Endothelial cell of umbilical vein (primary cell): ENCODE results near the gene DGKD. TPM values are rescaled to one million over a fixed set of nuclear protein-coding genes. Genes with fewer than 3 reads are reported as not detected.

ENCODE experiments used
- BruUV-seq: library from RNA; stranded (reverse); fragments of 400-500 nt; replicated peaks from 2 replicates; lab custom pipeline; 2021; lab: Mats Ljungman, UMichigan
- CTCF ChIA-PET: fragments of 300-600, 350-600 bp; sonication (Branson Sonifier 250); formaldehyde crosslinking; loops from one replicate; lab custom pipeline; 2021; ENCODE audit warnings: antibody characterized with exemption, inconsistent platforms; lab: Charles Lee
- POLR2A ChIA-PET: fragments of 300-600, 350-600 bp; sonication (Branson Sonifier 250); formaldehyde crosslinking; loops from one replicate; lab custom pipeline; 2021; ENCODE audit warnings: antibody characterized with exemption, inconsistent platforms; lab: Charles Lee
- DNase-seq: peaks from one replicate; pipeline ENCODE4 v3.0.0-alpha.2; 2011; ENCODE audit warnings: low read depth, low spot score
- FAIRE-seq: peaks from 2 replicates; lab custom pipeline; 2011; peaks lifted over from hg19 to GRCh38; lab: Jason Lieb, UNC
- H2AFZ ChIP-seq: 2 replicates; pipeline ENCODE4 v1.6.0; 2012; ENCODE audit warnings: low read depth, low read length, control low read depth, inconsistent platforms
- H3K27ac ChIP-seq: 2 replicates; pipeline ENCODE4 v1.5.1; 2011; ENCODE audit warnings: low read depth, mild to moderate bottlenecking, control low read depth, low read length, moderate library complexity; ENCODE audit not compliant: insufficient read depth
- H3K27me3 ChIP-seq, 2 experiments: 2 replicates each; pipeline versions ENCODE4 v1.6.0 to v1.6.1; 2011; ENCODE audit warnings: low read length in 2 of 2, mixed read lengths in 1 of 2; ENCODE audit not compliant: control insufficient read depth in 2 of 2, insufficient read depth in 2 of 2
- H3K36me3 ChIP-seq, 2 experiments: 2 replicates in 1 of 2; 3 replicates in 1 of 2; pipeline ENCODE4 v1.5.1; 2011; ENCODE audit warnings: low read length in 2 of 2, mild to moderate bottlenecking in 1 of 2, moderate library complexity in 1 of 2; ENCODE audit not compliant: control insufficient read depth in 2 of 2, insufficient read depth in 2 of 2; ENCODE audit errors: extremely low read depth in 1 of 2
- H3K4me1 ChIP-seq: 3 replicates; pipeline ENCODE4 v1.5.1; 2011; ENCODE audit warnings: mild to moderate bottlenecking, low read length; ENCODE audit not compliant: control insufficient read depth, insufficient read depth; ENCODE audit errors: extremely low read depth
- H3K4me2 ChIP-seq: 2 replicates; pipeline ENCODE4 v1.6.1; 2011; ENCODE audit warnings: low read length, control low read depth, mixed read lengths; ENCODE audit not compliant: insufficient read depth
- H3K4me3 ChIP-seq, 3 experiments: fragments of 200-600 bp in 1 of 3; sonication (generic), shearing (Covaris generic) in 1 of 3; replicated peaks in 1 of 3; 2 replicates each; pipeline ENCODE4 v1.5.1; 2011 to 2016; ENCODE audit warnings: control low read depth in 3 of 3, low read length in 3 of 3, mild to moderate bottlenecking in 2 of 3, inconsistent platforms in 1 of 3, low read depth in 1 of 3, moderate library complexity in 1 of 3; ENCODE audit not compliant: insufficient read depth in 1 of 3
- H3K79me2 ChIP-seq: 2 replicates; pipeline ENCODE4 v1.6.0; 2012; ENCODE audit warnings: low read length, inconsistent platforms; ENCODE audit not compliant: control insufficient read depth, insufficient read depth
- H3K9ac ChIP-seq: replicated peaks from 2 replicates; pipeline ENCODE3; 2011; ENCODE audit warnings: low read length, control low read depth; ENCODE audit not compliant: insufficient read depth; ENCODE audit errors: extremely low read depth
- H3K9me1 ChIP-seq: replicated peaks from 3 replicates; pipeline ENCODE4 v1.6.0; 2011; ENCODE audit warnings: mild to moderate bottlenecking, low read length; ENCODE audit not compliant: control insufficient read depth, insufficient read depth; ENCODE audit errors: extremely low read depth
- H3K9me3 ChIP-seq: replicated peaks from 2 replicates; pipeline ENCODE4 v1.5.1; 2012; ENCODE audit warnings: low read length, inconsistent platforms; ENCODE audit not compliant: control insufficient read depth, insufficient read depth
- H4K20me1 ChIP-seq: replicated peaks from 2 replicates; pipeline ENCODE3; 2011; ENCODE audit warnings: mild to moderate bottlenecking, low read length; ENCODE audit not compliant: control insufficient read depth, insufficient read depth; ENCODE audit errors: extremely low read depth
- EZH2 ChIP-seq: IDR thresholded peaks from 2 replicates; pipeline ENCODE4 v1.6.1; 2012; ENCODE audit warnings: borderline replicate concordance, low read depth, mild to moderate bottlenecking, moderate library complexity, low read length, inconsistent platforms; ENCODE audit not compliant: severe bottlenecking
- FOS ChIP-seq: IDR thresholded peaks from 2 replicates; pipeline ENCODE4 v1.6.1; 2011; ENCODE audit warnings: mild to moderate bottlenecking, low read length, moderate library complexity, borderline replicate concordance; ENCODE audit not compliant: insufficient read depth
- GATA2 ChIP-seq: IDR thresholded peaks from 2 replicates; pipeline ENCODE4 v1.7.0; 2011; ENCODE audit warnings: low read depth, mild to moderate bottlenecking, moderate library complexity, mixed read lengths, low read length; ENCODE audit not compliant: insufficient read length, insufficient read depth
- JUN ChIP-seq: IDR thresholded peaks from 2 replicates; pipeline ENCODE4 v1.6.1; 2011; ENCODE audit warnings: borderline replicate concordance, low read depth; ENCODE audit not compliant: insufficient read length, insufficient read depth
- MYC ChIP-seq: IDR thresholded peaks from one replicate; pipeline ENCODE4 v1.6.1; 2011; ENCODE audit warnings: mild to moderate bottlenecking, low read depth, low read length
- POLR2A ChIP-seq: IDR thresholded peaks from 2 replicates; pipeline ENCODE4 v1.6.1; 2012; ENCODE audit warnings: low read depth, mild to moderate bottlenecking, control low read depth, low read length
- POLR2AphosphoS5 ChIP-seq: IDR thresholded peaks from 2 replicates; pipeline ENCODE4 v1.6.1; 2012; ENCODE audit warnings: low read depth, mild to moderate bottlenecking, control low read depth, low read length, moderate library complexity; ENCODE audit not compliant: insufficient read depth
- dilution Hi-C: fragments of 300-500 bp; cut with MboI; formaldehyde crosslinking; loops from one replicate; pipeline ENCODE4 v1.15.0; 2019; ENCODE audit warnings: low sequenced_read_pairs; ENCODE audit not compliant: extremely low pct_ligation_motif_present
- intact Hi-C: fragments of 100-400 bp; cut with micrococcal nuclease; formaldehyde crosslinking; loops from one replicate; pipeline ENCODE4 v1.10.0; 2022
- polyA plus RNA-seq, 4 experiments: library from polyadenylated mRNA; depleted of rRNA in 3 of 4; stranded (reverse) in 3 of 4; unstranded in 1 of 4; fragments of >200 nt; gene quantifications; 2 replicates each; pipeline versions ENCODE4 v1.2.1 to v1.2.3, GENCODE V29; 2011 to 2012; ENCODE audit warnings: missing spikeins in 1 of 4
- total RNA-seq: library from RNA; stranded (reverse); gene quantifications from 2 replicates; pipeline ENCODE4 v1.2.3, GENCODE V29; 2021
- TF ChIP-seq, protein P1 (sequence below): IDR thresholded peaks from 2 replicates; pipeline ENCODE4 v1.6.1; 2011; ENCODE audit not compliant: insufficient read depth, insufficient read length
- TF ChIP-seq, protein P2 (sequence below), 2 donors: IDR thresholded peaks; 1 replicate in 1 of 2; 2 replicates in 1 of 2; pipeline ENCODE4 v1.5.1; 2011; ENCODE audit warnings: low read length in 2 of 2, mild to moderate bottlenecking in 2 of 2, moderate library complexity in 2 of 2, control low read depth in 1 of 2, inconsistent platforms in 1 of 2, low read depth in 1 of 2; ENCODE audit not compliant: insufficient read depth in 1 of 2; ENCODE audit errors: extremely low read depth in 1 of 2

Gene DGKD
- total and polyA plus RNA-seq, 2 donors (not counting 3 experiments of a cell fraction or from before 2014, with no cell fraction given), result 10.8 to 36.6 TPM

DNA sequence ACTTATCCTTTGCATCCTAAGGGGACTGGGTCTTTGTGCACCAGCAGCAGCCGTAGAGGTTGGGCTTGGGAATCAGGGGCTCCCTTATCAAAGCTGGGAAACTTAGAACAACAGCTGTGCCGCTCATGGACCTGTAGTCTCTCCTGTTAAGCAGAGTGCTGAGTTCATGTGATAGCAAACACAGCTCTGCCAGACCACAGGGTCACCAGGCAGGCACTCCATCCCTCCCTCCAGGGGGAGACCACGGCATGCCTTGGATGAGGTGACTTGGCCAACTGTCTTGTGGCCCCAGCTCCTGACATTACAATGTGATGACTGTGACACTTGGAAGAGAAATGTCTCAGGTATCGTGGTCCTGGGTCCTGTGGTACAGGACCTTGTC is 60.0 kb downstream of the DGKD start:
- Histone ChIP-seq H4K20me1 (no peaks in the 10 kb centered on the region), H2AFZ (no peak overlapping the region), H3K27me3 (no peaks in the 10 kb centered on the region), H3K4me1 (peaks cover 37% of the 10 kb centered on the region), H3K9ac (peak overlapping the region; percentile 46), H3K27ac (peak overlapping the region; percentile 71), H3K9me1 (no peaks in the 10 kb centered on the region), H3K79me2 (no peaks in the 10 kb centered on the region), H3K9me3 (no peaks in the 10 kb centered on the region), H3K4me3 (no peak overlapping the region), H3K4me2 (peak overlapping the region; percentile 12), H3K36me3 (no peaks in the 10 kb centered on the region)
- DNase-seq, result no peak
- intact Hi-C loops (loop anchor here (1.0 to 10.0 kb wide), 3 partner anchors 16 to 329 kb away; no protein-coding TSS in a partner anchor), dilution Hi-C loops (no loop called here)
- no TSS peak for BruUV-seq
- CTCF ChIA-PET, result interaction anchor here (1.5 to 9.1 kb wide), 3 partner anchors 11 to 28 kb away, joined by 6 to 73 read pairs (median 34); no protein-coding TSS in a partner anchor
- FAIRE-seq, result no peak
- TF ChIP-seq GATA2 (no peak), EZH2 (no peak), FOS (no peak), POLR2AphosphoS5 (no peak), JUN (no peak), MYC (no peak), POLR2A (no peak)
- TF ChIP-seq, protein P1, sequence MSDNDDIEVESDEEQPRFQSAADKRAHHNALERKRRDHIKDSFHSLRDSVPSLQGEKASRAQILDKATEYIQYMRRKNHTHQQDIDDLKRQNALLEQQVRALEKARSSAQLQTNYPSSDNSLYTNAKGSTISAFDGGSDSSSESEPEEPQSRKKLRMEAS, result no peak
- TF ChIP-seq, protein P2, sequence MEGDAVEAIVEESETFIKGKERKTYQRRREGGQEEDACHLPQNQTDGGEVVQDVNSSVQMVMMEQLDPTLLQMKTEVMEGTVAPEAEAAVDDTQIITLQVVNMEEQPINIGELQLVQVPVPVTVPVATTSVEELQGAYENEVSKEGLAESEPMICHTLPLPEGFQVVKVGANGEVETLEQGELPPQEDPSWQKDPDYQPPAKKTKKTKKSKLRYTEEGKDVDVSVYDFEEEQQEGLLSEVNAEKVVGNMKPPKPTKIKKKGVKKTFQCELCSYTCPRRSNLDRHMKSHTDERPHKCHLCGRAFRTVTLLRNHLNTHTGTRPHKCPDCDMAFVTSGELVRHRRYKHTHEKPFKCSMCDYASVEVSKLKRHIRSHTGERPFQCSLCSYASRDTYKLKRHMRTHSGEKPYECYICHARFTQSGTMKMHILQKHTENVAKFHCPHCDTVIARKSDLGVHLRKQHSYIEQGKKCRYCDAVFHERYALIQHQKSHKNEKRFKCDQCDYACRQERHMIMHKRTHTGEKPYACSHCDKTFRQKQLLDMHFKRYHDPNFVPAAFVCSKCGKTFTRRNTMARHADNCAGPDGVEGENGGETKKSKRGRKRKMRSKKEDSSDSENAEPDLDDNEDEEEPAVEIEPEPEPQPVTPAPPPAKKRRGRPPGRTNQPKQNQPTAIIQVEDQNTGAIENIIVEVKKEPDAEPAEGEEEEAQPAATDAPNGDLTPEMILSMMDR (IDR thresholded peaks at IDR 0.05; ENCODE audit: extremely low read depth in 1 of 2, insufficient read depth in 1 of 2, low read depth in 1 of 2, low read length in 2 of 2), result no peak
- POLR2A ChIA-PET, result no interaction called here
